PC-3 (cell line): ENCODE data around the gene UTS2.

Experiments used
- CTCF ChIP-seq: fragments of 300-600 bp; sonication (generic); conservative IDR thresholded peaks from 2 replicates; pipeline ENCODE4 v1.5.1; 2017; ENCODE audit warnings: antibody characterized with exemption, low read depth, mild to moderate bottlenecking, low read length
- EZH2 ChIP-seq: fragments of 300-600 bp; sonication (generic); IDR thresholded peaks from one replicate; pipeline ENCODE4 v1.6.1; 2017; ENCODE audit warnings: antibody characterized with exemption, mild to moderate bottlenecking, low read length; ENCODE audit not compliant: unreplicated experiment
- EZH2phosphoT487 ChIP-seq: fragments of 300-600 bp; sonication (generic); IDR thresholded peaks from 2 replicates; pipeline ENCODE4 v1.6.1; 2018; ENCODE audit warnings: mild to moderate bottlenecking, antibody characterized with exemption, low read length, borderline replicate concordance

GRCh38 chr1:7888248-7889081 is 35.6 kb upstream of the UTS2 start:
- TF ChIP-seq CTCF = no peak
- no peak for TF ChIP-seq EZH2phosphoT487
- TF ChIP-seq EZH2 = no peak
